HG03159 (cell line): ENCODE results near the gene DENND4A.
"Not testable (repeated sequence)": the region's sequence is repeated elsewhere in the genome, so short reads cannot be mapped to it uniquely, and the experiment has no call there.

Experiments
- ATAC-seq: cut with Tn5 transposase; IDR thresholded peaks from one replicate; pipeline ENCODE4 v1.9.1; 2021; ENCODE audit warnings: mild to moderate bottlenecking, moderate library complexity; ENCODE audit not compliant: unreplicated experiment

Gene DENND4A

DNA sequence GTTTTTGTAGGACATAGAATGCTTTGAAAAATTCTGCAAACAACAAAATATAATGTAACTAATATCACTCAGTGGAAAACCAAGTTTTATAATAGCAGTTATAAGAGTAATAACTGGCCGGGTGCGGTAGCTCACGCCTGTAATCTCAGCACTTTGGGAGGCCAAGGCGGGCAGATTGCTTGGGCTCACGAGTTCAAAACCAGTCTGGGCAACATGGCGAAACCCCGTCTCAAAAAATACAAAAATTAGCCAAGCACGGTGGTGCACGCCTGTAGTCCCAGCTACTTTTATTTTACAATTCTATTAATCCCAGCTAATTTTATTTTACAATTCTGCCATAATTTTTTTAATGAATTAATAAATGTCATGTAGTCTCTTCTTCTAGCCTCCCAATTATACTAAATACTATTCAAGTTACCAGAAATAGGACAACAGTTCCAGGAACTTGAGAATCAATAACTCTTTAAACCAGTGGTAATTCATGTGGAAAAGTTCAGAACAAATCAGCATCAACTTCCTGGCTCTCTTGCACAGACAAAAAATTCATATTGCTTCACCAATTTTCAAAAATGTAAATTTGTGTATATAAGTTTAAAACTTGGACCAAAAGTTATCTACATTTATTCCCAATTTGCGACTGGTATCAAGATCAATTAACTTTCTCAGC, 2.2 kb downstream of the DENND4A start:
- ATAC-seq, result no peak

DNA sequence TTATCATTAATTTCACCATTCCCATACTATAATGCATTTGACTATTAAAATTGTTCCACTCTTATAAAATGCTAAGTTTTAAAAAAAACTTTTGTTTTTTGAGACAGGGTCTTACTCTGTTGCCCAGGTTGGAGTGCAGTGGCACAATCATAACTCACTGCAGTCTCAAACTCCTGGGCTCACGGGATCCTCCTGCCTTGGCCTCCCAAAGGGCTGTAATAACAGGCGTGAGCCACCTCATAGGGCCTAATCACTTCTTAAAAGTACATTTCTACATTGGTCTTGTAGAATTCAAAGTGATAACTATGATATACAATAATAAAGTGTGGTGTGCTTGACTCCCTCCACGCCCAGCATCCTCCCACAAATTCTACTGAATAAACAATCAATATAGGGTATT, 3.0 kb downstream of the DENND4A start:
- no peak for ATAC-seq

DNA sequence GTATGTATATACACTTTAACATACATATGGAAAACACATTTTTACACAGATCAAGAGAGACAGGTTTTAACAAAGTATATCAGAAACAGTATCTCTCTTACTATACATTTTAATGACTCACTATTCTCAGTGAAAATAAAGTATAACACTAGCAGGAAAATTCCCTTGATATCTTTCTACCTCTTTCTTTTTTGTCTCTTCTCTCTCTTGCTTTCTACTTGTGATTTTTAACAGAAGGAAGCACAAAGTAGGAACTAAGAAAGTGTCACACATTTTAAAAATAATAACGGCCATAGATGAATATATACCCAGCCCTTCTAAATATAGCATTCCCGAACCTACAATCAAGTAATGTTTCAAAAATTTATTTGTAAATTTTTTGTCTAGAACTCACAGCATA, 4.8 kb downstream of the DENND4A start:
- no peak for ATAC-seq

- ATAC-seq, result no peak
These were observed 6.9 kb downstream of the DENND4A start for GRCh38 chr15:65785151-65785550.

DNA sequence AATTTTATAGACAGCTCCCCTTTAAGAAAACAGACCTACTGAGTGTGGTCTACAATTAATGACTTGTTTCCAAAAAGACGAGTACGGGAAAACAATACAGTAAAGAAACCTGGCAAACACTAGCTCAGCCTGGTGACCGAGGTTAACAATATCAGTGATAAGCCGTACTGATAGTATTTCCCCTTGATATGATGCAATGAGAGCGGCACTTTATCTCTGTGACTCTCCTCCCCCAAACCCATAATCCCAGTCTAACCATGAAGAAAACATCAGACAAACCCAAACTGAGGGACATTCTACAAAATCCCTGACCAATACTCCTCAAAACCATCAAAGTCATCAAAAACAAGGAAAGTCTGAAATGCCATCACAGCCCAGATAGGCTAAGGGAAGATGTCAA, 8.2 kb downstream of the DENND4A start:
- no peak for ATAC-seq

GRCh38 chr15:65782096-65782495, 10.0 kb downstream of the DENND4A start:
- ATAC-seq, result no peak

DNA sequence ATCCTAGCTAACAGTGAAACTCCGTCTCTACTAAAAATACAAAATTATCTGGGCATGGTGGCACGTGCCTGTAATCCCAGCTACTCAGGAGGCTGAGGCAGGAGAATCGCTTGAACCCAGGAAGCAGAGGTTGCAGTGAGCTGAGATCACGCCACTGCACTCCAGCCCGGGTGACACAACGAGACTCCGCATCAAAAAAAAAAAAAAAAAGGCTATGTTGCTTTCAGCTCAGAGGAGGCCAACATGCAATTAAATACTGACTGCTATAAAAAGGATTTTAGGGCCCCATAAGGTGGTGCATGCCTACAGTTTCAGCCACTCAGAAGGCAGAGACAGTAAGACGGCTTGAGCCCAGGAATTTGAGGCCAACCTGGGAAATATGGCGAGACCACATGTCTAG, 13.4 kb downstream of the DENND4A start:
- ATAC-seq, result not testable (repeated sequence)

GRCh38 chr15:65778269-65778668, 13.8 kb downstream of the DENND4A start:
- no peak for ATAC-seq

GRCh38 chr15:65777843-65778242, 14.2 kb downstream of the DENND4A start:
- ATAC-seq, result no peak

DNA sequence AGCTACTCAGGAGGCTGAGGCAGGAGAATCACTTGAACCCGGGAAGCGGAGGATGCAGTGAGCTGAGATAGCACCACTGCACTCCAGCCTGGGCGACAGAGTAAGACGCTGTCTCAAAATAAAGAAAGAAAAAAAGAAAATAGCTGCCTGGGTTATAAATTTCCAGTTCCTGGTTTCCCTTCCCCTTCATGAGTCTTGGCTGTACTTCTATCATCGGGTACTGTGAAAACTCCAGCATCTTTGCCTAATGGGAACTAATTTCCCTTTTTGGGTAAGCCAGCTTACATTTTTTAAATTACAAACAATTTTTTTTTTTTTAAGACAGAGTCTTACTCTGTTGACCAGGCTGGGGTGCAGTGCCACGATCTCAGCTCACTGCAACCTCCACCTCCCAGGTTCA, 15.0 kb downstream of the DENND4A start:
- no peak for ATAC-seq

- ATAC-seq, result no peak
These were observed 18.5 kb downstream of the DENND4A start for GRCh38 chr15:65773386-65774111.

- no peak for ATAC-seq
These were observed 19.2 kb downstream of the DENND4A start for GRCh38 chr15:65772930-65773329.

DNA sequence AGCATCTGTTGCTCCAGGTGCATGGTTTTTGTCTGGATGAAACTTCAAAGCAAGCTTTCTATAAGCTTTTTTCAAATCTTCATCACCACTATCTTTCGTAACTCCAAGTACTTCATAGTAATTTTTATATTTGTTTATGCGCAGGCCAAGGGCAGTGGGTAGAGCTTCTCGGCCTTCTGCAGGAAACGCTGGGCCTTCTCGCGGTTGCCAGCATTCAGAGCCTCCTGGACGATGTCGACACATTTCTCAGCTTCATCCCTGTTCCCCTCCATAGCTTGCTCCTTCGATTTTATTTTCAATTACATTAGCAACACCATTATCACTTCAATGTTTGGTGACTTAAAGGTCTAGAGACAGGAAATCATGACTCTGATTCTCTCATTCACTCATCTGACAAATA, 20.2 kb downstream of the DENND4A start:
- ATAC-seq, result no peak

DNA sequence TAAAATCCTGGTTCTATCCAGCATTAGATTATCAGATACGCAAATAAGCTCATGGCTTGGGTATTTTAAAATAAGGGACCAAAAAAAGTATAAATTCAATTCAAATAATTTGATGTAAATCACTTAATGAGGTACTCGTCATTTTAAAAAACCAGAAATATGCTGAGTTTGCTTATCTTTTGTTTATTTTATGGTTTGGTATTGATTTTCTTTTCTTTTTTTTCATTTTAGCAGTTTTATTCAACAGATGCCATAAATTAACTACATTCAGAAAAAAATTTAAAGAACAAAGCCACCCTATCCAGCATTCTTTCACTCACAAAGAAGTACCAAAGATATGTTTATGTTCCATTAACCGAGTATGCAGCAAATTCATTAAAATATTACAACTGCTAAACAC, 22.6 kb downstream of the DENND4A start:
- ATAC-seq, result no peak

- no peak for ATAC-seq
These were observed 24.2 kb downstream of the DENND4A start for GRCh38 chr15:65767895-65768294.

DNA sequence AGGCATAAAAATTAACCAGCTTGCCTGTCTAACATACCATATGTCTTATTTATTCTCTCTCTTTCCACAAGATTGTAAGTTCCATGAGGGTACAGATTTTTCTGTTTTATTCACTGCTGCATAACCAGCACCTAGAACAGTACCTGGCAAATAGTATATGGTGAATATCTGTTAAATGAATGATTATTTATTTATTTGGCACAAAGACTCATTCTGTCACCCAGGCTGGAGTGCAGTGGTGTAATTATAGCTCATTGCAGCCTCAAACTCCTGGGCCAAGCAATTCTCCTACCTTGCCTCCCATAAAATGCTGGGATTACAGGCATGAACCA, 24.9 kb downstream of the DENND4A start:
- ATAC-seq, result no peak

DNA sequence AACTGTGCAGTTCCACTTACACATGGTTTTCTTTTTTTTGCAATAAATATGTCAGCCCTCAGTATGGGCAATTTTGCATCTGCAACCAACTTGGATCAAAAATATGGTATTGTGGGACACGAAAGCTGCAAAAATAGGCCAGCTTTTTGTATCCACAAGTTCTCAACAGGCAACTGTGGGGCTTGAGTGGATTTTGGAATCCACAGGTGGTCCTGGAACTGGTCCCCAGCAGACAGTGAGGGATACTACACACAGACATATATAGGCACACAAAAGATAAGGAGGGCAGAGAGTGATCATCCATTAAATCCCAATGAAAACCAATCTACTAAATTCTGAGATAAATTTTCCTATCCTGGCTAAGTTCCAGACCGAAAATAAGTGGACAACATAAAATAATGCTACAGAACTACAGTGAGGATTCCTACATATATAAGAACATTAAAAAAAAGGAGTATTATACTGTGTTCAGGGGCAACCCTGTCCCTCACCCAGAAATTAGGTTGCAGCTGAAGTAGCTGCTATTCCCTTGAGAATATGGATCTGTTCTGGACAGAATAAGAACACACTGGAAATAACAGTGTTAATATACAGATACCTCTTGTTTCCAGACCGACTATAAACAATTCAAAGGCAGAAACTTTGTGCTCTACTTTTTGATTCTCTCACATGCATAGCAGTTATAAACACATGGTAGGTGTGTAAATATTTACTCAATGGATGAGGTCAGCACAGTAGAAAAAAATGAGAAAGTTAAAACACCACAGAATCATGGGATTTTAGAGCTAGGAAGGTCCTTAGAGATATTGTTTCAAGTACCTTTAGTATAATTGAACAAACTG, 25.4 kb downstream of the DENND4A start:
- ATAC-seq, result no peak

- no peak for ATAC-seq
These were observed 27.0 kb downstream of the DENND4A start for GRCh38 chr15:65765106-65765505.

DNA sequence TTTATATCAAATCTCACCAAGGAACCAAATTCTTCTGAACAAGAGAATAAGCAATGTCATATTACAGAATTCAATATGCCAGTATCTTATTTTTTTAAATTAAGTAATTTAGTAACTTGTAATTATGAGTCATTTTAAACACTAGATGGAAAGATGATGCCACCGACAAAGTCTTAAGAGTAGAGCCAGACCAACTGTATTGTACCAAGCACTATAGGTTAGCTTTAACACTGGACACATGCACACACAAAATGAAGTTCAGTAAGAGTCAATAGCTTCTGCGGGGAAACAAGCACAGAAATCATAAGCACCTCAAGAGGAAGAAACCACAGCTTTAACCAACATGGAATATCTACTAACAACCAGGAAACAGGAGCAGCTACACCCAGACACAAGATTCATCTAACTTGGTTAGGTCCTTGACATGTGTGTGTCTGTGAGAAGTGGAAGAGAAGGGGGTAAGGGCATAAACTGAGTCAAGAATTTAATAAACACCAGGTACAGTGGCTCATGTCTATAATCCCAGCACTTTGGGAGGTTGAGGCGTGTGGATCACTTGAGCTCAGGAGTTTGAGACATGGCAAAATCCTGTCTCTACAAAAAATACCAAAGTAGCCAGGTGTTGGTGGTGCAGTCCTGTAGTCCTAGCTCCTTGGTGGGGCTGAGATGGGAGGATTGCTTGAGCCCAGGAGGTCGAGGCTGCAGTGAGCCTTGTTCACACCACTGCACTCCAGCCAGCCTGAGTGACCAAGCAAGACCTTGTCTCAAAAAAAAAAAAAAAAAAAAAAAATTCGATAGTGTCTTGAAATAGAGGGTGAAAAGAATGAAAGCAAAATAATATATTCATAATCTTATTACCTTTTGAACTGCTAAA, 28.9 kb downstream of the DENND4A start:
- ATAC-seq, result no peak

- no peak for ATAC-seq
These were observed 29.7 kb downstream of the DENND4A start for GRCh38 chr15:65762399-65762798.
